GM20000 (cell line): ENCODE results near the gene CADM2.

ENCODE experiments used
- DNase-seq: peaks from one replicate; pipeline ENCODE4 v3.0.0; 2012; ENCODE audit warnings: low spot score
- TF ChIP-seq, protein P1 (sequence below): IDR thresholded peaks from 2 replicates; pipeline ENCODE4 v1.5.1; 2012; ENCODE audit warnings: mild to moderate bottlenecking, control low read depth; ENCODE audit errors: extremely low read depth, missing control alignments

Gene CADM2

DNA sequence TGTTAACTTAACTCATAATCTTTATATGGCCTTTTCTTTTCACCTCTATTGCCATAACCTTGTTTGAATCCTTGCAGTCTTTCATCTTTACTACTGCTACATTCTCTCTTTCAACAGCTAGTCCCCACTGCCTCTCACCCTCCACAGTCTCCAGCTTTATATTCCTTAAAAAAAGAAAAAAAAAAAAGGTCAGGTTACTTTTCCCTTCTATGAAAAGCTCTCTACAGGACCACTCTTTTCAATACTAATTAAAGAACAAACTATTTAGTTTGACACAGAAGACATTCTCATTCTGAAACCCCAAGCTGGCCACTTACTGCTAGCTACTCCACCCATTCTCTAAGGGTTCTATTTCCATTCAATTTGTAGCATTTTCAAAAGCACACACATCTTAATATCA lies 25.6 kb downstream of the CADM2 start:
- TF ChIP-seq, protein P1, sequence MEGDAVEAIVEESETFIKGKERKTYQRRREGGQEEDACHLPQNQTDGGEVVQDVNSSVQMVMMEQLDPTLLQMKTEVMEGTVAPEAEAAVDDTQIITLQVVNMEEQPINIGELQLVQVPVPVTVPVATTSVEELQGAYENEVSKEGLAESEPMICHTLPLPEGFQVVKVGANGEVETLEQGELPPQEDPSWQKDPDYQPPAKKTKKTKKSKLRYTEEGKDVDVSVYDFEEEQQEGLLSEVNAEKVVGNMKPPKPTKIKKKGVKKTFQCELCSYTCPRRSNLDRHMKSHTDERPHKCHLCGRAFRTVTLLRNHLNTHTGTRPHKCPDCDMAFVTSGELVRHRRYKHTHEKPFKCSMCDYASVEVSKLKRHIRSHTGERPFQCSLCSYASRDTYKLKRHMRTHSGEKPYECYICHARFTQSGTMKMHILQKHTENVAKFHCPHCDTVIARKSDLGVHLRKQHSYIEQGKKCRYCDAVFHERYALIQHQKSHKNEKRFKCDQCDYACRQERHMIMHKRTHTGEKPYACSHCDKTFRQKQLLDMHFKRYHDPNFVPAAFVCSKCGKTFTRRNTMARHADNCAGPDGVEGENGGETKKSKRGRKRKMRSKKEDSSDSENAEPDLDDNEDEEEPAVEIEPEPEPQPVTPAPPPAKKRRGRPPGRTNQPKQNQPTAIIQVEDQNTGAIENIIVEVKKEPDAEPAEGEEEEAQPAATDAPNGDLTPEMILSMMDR: no peak
- DNase-seq: no peak

DNA sequence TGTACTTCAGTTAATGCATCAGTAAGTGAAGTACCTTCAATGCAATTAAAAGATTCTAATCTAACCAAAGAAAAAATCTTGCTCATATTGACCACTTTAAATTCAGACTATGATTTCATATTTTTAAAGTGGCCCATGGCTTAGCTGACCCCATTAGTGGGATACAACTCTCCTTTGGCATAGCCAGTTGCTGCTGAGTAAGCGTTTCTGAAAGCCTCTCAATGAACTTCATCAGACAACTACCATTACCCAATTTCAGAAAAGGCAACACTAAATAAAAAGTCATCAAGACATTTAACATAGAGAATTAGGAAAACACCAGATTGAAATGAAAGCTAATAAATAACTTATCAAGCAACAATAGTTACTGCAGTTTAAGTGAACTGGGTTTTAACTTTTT lies 27.0 kb downstream of the CADM2 start:
- DNase-seq: no peak

DNA sequence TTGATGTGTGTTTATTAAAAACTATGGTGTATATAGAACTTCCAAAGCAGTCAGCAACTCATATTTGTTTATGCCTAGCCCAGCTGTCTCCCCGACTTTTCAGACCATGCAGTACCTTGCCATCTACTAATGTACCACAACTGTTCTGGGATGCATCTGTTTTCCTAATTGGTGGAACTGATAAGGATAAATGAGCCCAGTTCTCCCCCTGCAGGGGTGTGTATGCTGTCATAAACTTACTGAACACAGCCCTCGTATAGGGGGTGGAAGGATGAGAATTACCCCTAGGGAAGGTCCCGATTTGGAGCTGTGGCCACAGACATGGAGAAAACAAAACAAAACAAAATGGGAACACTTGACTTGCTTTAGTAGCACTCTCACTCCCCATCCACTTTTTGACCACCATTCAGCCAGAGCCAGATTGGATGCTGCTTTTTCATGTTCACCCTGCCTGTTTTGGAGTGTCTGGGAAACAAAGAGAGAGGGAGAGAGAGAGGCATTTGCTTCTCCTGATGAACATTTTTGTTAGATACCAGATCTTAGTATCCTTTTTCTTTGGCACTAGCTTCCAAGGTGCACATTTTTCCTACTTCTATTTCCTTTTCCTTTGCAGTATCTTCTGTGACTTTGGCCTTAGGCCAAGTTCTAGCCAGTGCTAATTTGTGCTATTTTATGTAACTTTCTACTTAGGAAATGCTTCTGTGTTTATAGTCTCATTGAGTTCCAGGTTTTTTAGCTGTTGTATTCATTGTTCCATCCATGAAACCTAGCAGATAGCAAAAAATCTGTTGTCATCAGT lies 29.1 kb downstream of the CADM2 start:
- DNase-seq: no peak
- TF ChIP-seq, protein P1: no peak

More for the DNA sequence above, 27.0 kb downstream of the CADM2 start:
- TF ChIP-seq, protein P1: no peak

DNA sequence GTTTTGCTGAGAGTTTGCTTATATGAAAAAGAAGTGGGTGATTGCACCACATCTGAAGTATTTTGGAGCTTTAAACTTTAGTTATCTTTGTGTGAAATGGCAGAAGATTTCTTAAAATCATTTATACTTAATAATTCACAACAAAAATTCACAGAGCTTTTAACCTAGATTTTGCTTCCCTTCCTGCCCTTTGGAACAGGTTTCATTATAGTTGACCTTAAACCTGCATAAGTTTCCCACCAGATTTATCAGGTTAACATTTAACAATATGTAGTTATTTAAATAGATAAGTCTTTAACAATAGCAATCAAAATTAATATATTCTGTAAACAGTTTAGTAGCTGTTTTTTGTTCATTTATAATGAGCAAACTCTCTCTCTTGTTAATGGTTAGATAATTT lies 30.3 kb downstream of the CADM2 start:
- DNase-seq: no peak
- TF ChIP-seq, protein P1: no peak

DNA sequence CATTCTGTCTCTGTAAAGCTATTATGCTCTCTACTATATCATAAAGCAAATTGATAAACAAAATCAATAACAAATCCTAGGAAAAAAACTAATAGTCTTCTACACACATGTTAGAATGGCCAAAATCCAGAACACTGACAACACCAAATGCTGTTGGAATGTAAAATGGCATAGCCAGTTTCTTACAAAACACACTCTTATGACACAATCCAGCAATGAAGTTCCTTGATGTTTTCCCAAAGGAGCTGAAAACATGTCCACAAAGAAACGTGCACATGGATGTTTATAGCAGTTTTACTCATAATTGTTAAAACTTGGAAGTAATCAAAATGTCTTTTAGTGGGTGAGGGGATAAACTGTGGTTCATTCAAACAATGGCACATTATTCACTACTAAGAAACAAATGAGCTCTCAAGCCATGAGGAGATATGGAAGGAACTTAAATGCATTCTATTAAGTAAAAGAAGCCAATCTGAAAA lies 32.7 kb downstream of the CADM2 start:
- TF ChIP-seq, protein P1: no peak
- no peak for DNase-seq

DNA sequence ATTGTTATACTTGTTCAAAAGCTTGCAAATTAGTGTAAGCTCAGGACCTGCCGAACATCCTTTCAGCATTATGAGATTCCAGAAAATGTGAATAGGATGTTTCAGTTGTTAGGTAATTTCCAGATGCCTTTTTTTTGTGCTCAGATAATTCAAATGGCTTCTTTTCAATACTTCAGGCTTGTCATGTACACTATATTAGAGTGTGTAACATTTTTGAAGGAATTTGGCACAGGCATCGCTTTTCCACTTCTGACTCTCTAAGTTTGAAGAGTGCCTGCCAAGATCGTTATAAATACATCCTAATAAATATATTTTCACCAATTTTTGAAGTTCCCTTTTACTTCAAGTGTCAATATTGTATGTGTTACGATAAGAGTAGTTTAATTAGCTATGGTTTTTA lies 35.2 kb downstream of the CADM2 start:
- no peak for DNase-seq
- TF ChIP-seq, protein P1: no peak

DNA sequence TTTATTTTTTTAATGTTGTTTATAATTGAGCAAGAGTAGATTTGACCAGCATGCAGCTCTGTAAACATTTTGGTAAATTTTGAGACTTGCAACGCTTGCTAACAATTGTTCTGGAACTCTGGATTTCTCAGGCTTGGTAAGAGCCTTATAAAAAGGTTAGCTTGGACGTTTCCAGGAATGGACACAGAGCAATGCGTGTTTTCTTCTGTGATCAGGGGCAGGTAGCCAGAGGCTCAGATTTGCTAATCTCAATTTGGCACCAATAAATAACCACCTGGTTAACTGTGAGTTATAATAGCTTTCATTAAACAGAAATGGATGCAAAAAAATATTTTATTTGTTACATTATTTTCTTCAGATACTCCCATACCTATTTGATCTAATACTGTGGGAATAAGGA lies 39.8 kb downstream of the CADM2 start:
- TF ChIP-seq, protein P1: no peak
- DNase-seq: no peak
